ENCODE results near the gene ZFP90.
"Not testable (repeated sequence)": the region's sequence is repeated elsewhere in the genome, so short reads cannot be mapped to it uniquely, and the experiment has no call there.

ZFP90 gene

DNA sequence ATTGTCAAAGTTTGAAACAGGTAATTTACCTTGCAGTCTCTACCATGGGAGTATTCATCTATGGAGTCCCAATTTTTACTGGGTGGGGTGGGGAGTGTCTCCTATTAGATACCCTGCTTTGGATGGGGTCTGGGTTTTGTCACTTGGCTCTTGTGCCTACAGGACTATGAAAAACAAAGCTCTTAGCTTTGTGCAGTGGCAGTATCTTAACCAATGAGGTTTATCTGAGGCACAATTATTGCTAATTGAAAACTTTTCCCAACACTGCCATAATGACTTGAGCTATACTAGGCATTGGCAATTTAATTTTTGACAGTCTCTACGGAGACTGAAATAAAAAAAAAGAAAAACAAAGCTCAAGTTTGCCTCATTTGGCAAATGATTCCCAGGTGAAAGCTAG is 3.8 kb upstream of the ZFP90 start:
- DNase-seq (ENCODE audit: extremely low read depth, insufficient read length), result no peak
- no peak for TF ChIP-seq CTCF (IDR thresholded peaks at IDR 0.05; ENCODE audit: insufficient read depth, low read length, poor library complexity, severe bottlenecking)

DNA sequence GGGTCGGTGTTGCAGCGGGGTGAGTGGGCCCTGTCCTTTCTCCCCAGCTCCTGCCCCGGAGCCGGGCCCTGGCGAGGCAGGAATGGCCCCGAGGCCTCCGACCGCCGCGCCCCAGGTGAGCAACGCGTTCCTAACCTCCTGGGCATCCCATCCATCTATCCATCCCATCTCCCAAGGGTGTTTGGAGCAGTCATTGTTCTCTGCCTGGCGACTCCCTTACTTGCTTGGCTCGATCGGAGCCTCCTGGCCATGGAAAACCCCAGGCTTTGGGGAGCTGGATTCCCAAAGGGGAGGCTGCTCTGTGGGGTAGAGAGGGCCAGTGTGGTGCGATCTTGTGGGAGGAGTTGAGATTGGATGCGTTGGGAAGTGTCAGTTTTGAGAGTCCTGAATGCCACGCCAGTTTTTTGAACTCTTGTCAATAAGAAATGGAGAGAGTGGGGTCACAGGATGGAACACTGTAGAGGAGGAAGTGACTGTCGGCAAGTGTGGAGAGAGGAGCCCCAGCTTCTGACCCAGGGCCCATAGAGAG is 684 bp downstream of the ZFP90 start:
- TF ChIP-seq CTCF (IDR thresholded peaks at IDR 0.05; ENCODE audit: insufficient read depth, low read length, poor library complexity, severe bottlenecking), result no peak
- peak; percentile 31 for DNase-seq (ENCODE audit: extremely low read depth, insufficient read length)

More for the DNA sequence above, 3.8 kb upstream of the ZFP90 start:
- Histone ChIP-seq H3K27me3 (replicated peaks; ENCODE audit: control insufficient read depth, insufficient read depth, low read length) (no peaks in the 10 kb centered on the region), H3K4me3 (replicated peaks; ENCODE audit: low read depth, low read length) (no peak overlapping the region), H3K36me3 (ENCODE audit: control insufficient read depth, insufficient read depth, low read length) (no peaks in the 10 kb centered on the region)

DNA sequence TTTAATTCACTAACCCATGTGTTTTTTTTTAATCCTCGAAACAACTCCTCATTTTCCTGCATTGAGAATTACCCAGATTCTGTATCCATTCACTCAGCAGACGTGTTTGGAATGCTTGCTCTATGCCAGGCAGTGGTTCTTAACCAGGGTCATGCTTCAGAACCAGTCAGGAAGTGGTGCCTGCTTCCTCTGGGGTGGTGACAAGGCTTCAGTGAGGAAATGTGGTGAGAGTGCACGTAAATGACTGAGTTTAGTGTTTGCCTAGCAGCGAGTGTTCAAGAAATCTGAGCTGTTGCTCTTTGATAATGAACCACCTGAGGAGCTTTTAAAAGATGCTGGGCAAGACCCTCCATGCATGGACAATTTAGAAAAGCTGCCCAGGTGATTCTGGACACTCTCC is 9.9 kb downstream of the ZFP90 start:
- peaks cover 3% of the 10 kb centered on the region for H3K36me3 ChIP-seq (ENCODE audit: control insufficient read depth, insufficient read depth, low read length)
- no peak for DNase-seq (ENCODE audit: extremely low read depth, insufficient read length)
- no peaks in the 10 kb centered on the region for H3K27me3 ChIP-seq (replicated peaks; ENCODE audit: control insufficient read depth, insufficient read depth, low read length)
- H3K4me3 ChIP-seq (replicated peaks; ENCODE audit: low read depth, low read length), result no peak overlapping the region
- no peak for TF ChIP-seq CTCF (IDR thresholded peaks at IDR 0.05; ENCODE audit: insufficient read depth, low read length, poor library complexity, severe bottlenecking)

More for the DNA sequence above, 684 bp downstream of the ZFP90 start:
- Histone ChIP-seq H3K27me3 (replicated peaks; ENCODE audit: control insufficient read depth, insufficient read depth, low read length) (no peaks in the 10 kb centered on the region), H3K4me3 (replicated peaks; ENCODE audit: low read depth, low read length) (peak overlapping the region; percentile 87), H3K36me3 (ENCODE audit: control insufficient read depth, insufficient read depth, low read length) (no peaks in the 10 kb centered on the region; the same call in 1 of the 2 replicates)

DNA sequence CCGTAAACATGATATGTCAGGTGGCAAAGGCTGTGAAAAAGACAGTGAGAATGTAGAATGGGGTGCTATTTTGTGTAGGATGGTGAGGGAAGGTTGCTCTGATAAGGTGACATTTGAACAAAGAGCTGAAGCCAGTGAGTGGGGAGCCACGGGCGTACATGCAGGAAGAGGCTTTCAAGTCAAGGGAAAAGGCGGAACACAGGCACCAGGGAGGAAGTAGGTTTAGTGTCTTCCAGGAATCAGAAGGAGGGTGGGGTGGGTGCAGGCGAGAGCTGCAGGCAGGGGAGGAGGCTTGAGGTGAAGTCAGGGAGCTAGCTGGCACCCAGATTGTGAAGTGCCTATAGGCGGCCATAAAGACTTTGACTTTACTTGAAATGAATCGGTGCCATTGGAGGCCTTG is 14.1 kb downstream of the ZFP90 start:
- no peak overlapping the region for H3K4me3 ChIP-seq (replicated peaks; ENCODE audit: low read depth, low read length)
- no peak for TF ChIP-seq CTCF (IDR thresholded peaks at IDR 0.05; ENCODE audit: insufficient read depth, low read length, poor library complexity, severe bottlenecking)
- no peak for DNase-seq (ENCODE audit: extremely low read depth, insufficient read length)
- no peaks in the 10 kb centered on the region for H3K27me3 ChIP-seq (replicated peaks; ENCODE audit: control insufficient read depth, insufficient read depth, low read length)
- H3K36me3 ChIP-seq (ENCODE audit: control insufficient read depth, insufficient read depth, low read length), result peaks cover 3% of the 10 kb centered on the region

GRCh38 chr16:68560341-68560740 is 21.2 kb downstream of the ZFP90 start:
- not testable (repeated sequence) for H3K4me3 ChIP-seq (replicated peaks; ENCODE audit: low read depth, low read length); DNase-seq (ENCODE audit: extremely low read depth, insufficient read length); H3K27me3 ChIP-seq (replicated peaks; ENCODE audit: control insufficient read depth, insufficient read depth, low read length); H3K36me3 ChIP-seq (ENCODE audit: control insufficient read depth, insufficient read depth, low read length)

GRCh38 chr16:68563631-68564381 is 24.7 kb downstream of the ZFP90 start:
- TF ChIP-seq CTCF (IDR thresholded peaks at IDR 0.05; ENCODE audit: insufficient read depth, low read length, poor library complexity, severe bottlenecking), result no peak
- H3K36me3 ChIP-seq (ENCODE audit: control insufficient read depth, insufficient read depth, low read length), result peaks cover 4% of the 10 kb centered on the region
- no peak for DNase-seq (ENCODE audit: extremely low read depth, insufficient read length)
- H3K27me3 ChIP-seq (replicated peaks; ENCODE audit: control insufficient read depth, insufficient read depth, low read length), result no peaks in the 10 kb centered on the region
- H3K4me3 ChIP-seq (replicated peaks; ENCODE audit: low read depth, low read length), result no peak overlapping the region

Measured in GM06990 (cell line).